ENCODE measurements around the gene WASHC3. TPM values are rescaled to one million over a fixed set of nuclear protein-coding genes. Genes with fewer than 3 reads are reported as not detected.

The WASHC3 gene
- total RNA-seq, 1 experiment from 2014 or later: 86.2 TPM

- no peak for DNase-seq (ENCODE audit: low read depth)
- in situ Hi-C loops (cut with HindIII; ENCODE audit: low pct_unique_long_range_greater_than_20kb, low sequenced_read_pairs): no loop called here
Measured at GRCh38 chr12:102005256-102005655, 56.5 kb downstream of the WASHC3 start.

GRCh38 chr12:101997102-101997501 lies 64.7 kb downstream of the WASHC3 start:
- in situ Hi-C loops (cut with HindIII; ENCODE audit: low pct_unique_long_range_greater_than_20kb, low sequenced_read_pairs): no loop called here
- no peak for DNase-seq (ENCODE audit: low read depth)

- in situ Hi-C loops (cut with HindIII; ENCODE audit: low pct_unique_long_range_greater_than_20kb, low sequenced_read_pairs): no loop called here
- DNase-seq (ENCODE audit: low read depth): no peak
Measured at GRCh38 chr12:101995684-101996083, 66.1 kb downstream of the WASHC3 start.

- no peak for DNase-seq (ENCODE audit: low read depth)
- in situ Hi-C loops (cut with HindIII; ENCODE audit: low pct_unique_long_range_greater_than_20kb, low sequenced_read_pairs): no loop called here
Measured at GRCh38 chr12:101992091-101992490, 69.7 kb downstream of the WASHC3 start.

GRCh38 chr12:101982307-101982706 lies 79.5 kb downstream of the WASHC3 start:
- no peak for DNase-seq (ENCODE audit: low read depth)
- in situ Hi-C loops (cut with HindIII; ENCODE audit: low pct_unique_long_range_greater_than_20kb, low sequenced_read_pairs): no loop called here

GRCh38 chr12:101981868-101982267 lies 79.9 kb downstream of the WASHC3 start:
- in situ Hi-C loops (cut with HindIII; ENCODE audit: low pct_unique_long_range_greater_than_20kb, low sequenced_read_pairs): no loop called here

GRCh38 chr12:101968770-101969169 lies 93.0 kb downstream of the WASHC3 start:
- no peak for DNase-seq (ENCODE audit: low read depth)
- in situ Hi-C loops (cut with HindIII; ENCODE audit: low pct_unique_long_range_greater_than_20kb, low sequenced_read_pairs): no loop called here

More at GRCh38 chr12:101981868-101982267, 79.9 kb downstream of the WASHC3 start:
- DNase-seq (ENCODE audit: low read depth): no peak

- no peak for DNase-seq (ENCODE audit: low read depth)
- in situ Hi-C loops (cut with HindIII; ENCODE audit: low pct_unique_long_range_greater_than_20kb, low sequenced_read_pairs): no loop called here
Measured at GRCh38 chr12:101967506-101967905, 94.3 kb downstream of the WASHC3 start.

- in situ Hi-C loops (cut with HindIII; ENCODE audit: low pct_unique_long_range_greater_than_20kb, low sequenced_read_pairs): no loop called here
- no peak for DNase-seq (ENCODE audit: low read depth)
Measured at GRCh38 chr12:101966496-101966895, 95.3 kb downstream of the WASHC3 start.

- no peak for DNase-seq (ENCODE audit: low read depth)
- in situ Hi-C loops (cut with HindIII; ENCODE audit: low pct_unique_long_range_greater_than_20kb, low sequenced_read_pairs): no loop called here
Measured at GRCh38 chr12:101963697-101964096, 98.1 kb downstream of the WASHC3 start.

Other genes with a start within 250 kb of the WASHC3 start
- gene GNPTAB, start 231.0 kb downstream of the WASHC3 start, total RNA-seq (2014; rRNA removed; shearing (Covaris generic); ENCODE audit: low replicate concordance): 13.6 and 19.5 TPM in 2 replicates
- 54.1 and 62.0 TPM in 2 replicates for gene DRAM1, start 184.4 kb downstream of the WASHC3 start, total RNA-seq (2014; rRNA removed; shearing (Covaris generic); ENCODE audit: low replicate concordance)
- 77.0 and 88.6 TPM in 2 replicates for gene NUP37, start 58.1 kb upstream of the WASHC3 start, total RNA-seq (2014; rRNA removed; shearing (Covaris generic); ENCODE audit: low replicate concordance)
- gene PARPBP, start 58.2 kb upstream of the WASHC3 start, total RNA-seq (2014; rRNA removed; shearing (Covaris generic); ENCODE audit: low replicate concordance): 10.9 and 13.9 TPM in 2 replicates
- gene PMCH, start 135.8 kb upstream of the WASHC3 start, total RNA-seq (2014; rRNA removed; shearing (Covaris generic); ENCODE audit: low replicate concordance): not detected in 2 replicates